Myometrial cell (primary cell): ENCODE results near the gene SENP6. TPM values are rescaled to one million over a fixed set of nuclear protein-coding genes. Genes with fewer than 3 reads are reported as not detected.

ENCODE experiments used
- total RNA-seq: library from RNA; depleted of rRNA; stranded (reverse); fragments of >200 nt; gene quantifications from 2 replicates; pipeline ENCODE4 v1.2.3, GENCODE V29; 2015

The SENP6 gene, protein sequence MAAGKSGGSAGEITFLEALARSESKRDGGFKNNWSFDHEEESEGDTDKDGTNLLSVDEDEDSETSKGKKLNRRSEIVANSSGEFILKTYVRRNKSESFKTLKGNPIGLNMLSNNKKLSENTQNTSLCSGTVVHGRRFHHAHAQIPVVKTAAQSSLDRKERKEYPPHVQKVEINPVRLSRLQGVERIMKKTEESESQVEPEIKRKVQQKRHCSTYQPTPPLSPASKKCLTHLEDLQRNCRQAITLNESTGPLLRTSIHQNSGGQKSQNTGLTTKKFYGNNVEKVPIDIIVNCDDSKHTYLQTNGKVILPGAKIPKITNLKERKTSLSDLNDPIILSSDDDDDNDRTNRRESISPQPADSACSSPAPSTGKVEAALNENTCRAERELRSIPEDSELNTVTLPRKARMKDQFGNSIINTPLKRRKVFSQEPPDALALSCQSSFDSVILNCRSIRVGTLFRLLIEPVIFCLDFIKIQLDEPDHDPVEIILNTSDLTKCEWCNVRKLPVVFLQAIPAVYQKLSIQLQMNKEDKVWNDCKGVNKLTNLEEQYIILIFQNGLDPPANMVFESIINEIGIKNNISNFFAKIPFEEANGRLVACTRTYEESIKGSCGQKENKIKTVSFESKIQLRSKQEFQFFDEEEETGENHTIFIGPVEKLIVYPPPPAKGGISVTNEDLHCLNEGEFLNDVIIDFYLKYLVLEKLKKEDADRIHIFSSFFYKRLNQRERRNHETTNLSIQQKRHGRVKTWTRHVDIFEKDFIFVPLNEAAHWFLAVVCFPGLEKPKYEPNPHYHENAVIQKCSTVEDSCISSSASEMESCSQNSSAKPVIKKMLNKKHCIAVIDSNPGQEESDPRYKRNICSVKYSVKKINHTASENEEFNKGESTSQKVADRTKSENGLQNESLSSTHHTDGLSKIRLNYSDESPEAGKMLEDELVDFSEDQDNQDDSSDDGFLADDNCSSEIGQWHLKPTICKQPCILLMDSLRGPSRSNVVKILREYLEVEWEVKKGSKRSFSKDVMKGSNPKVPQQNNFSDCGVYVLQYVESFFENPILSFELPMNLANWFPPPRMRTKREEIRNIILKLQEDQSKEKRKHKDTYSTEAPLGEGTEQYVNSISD
- 35.2 and 49.3 TPM in 2 replicates for total RNA-seq

DNA sequence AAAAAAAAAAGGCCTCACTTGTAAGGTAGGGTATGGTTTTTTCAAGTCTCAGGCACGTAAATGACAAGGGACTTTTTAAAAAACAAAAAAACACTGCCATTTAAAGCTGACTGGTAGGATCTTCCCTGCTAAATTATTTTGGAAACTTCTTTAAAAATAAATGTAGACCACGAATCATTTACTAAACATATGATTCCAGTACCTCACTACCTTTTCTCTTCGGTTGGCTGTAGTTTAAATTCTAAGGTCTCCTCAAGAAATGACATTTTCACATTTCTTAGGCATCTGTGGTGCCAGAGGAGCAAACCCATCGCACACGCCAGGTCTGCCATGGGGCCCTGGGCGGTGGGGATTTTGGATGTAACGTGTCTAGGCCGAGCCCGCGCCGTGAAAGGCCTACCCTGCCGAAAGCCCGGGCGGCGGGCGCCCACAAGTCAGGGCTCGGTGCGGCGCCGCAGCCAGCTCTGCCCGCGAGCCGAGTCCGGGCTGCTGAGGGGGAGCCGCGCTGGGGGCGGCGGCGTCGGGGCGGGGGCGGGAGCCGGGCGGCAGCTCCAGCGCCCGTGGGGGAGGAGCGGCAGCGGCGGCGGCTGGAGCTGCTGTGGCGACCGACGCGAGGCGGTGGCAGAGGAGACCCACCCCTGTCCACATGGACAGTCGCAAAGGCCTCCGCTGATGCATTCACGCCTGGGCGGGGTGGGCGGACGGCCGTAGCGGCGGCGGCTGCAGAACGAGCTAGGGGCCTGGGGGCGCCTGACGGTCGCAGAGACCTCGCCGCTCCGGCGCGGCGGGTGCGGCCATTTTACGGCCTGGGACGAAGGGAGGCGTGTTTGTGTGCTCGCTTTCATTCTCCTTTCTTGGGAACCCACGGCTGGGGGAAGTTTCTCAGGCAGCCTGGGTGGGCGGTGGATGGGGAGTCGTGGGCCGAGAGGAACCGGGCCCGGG is at the start of gene SENP6:
Gene SENP6 (plus strand): TSS at position 577 of the 942 bp plus-strand sequence. CDS start 645 bp downstream, outside the sequence.

DNA sequence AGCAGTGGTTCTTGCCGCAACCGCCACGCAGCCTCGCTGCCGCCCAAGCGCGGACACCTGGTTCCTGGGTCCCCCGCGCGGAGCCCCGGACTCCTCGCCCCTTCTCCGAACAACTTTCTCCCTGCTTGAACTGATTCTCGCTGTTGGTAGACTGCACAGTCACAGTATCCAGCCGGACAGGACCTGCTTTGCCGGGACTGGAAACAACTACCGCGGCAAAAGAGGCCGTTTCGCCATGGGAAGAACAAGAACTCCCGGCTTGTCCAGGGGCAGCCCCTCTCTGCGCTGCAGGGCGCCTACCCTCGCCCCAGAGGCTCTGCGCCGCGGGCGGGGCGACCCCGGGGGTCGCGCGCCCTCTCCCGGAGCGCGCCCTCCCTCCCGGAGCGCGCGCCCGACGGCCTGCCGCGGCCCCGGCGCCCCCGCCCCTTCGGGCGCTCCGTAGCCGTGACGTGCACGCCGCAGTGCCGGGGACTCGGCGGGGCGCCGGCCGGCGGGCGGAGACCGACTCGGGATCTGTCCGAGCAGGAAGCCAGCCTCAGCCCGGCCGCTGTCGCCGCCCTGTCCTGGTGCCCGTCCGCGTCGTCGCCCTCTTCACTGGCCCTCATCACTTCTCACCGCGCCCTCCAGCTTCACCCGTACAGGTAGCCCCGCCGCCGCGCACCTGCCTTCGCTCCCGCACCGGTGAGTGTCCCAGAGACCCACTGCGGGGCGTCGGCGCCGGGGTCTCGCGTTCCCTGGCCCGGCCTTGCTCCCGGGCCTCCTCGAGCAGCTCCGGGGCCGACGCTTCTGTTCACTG is 147.3 kb downstream of the SENP6 start, which contains the start of gene MYO6:
Gene MYO6 (plus strand): TSS at position 497 of the 796 bp plus-strand sequence. CDS start 68,309 bp downstream, outside the sequence.

Other genes starting within 250 kb of the SENP6 start
- gene FILIP1, start 108.1 kb upstream of the SENP6 start, total RNA-seq, result not detected in 2 replicates
- 8.9 and 10.5 TPM in 2 replicates for gene MYO6, start 147.4 kb downstream of the SENP6 start, total RNA-seq